K562 (cell line): ENCODE results near the gene SLC12A6. TPM values are rescaled to one million over a fixed set of nuclear protein-coding genes. Genes with fewer than 3 reads are reported as not detected.

ENCODE experiments used
- C11orf30 ChIP-seq: fragments of 450-650 bp; IDR thresholded peaks from 2 replicates; pipeline ENCODE4 v1.6.1; 2016; ENCODE audit warnings: low read depth, mild to moderate bottlenecking
- ELF1 ChIP-seq: fragments of 200-800 bp; sonication (Bioruptor generic); IDR thresholded peaks from 2 replicates; pipeline ENCODE4 v1.6.1; 2016; ENCODE audit warnings: missing genetic modification characterization, missing compliant biosample characterization
- EZH2 ChIP-seq: IDR thresholded peaks from 2 replicates; pipeline ENCODE4 v1.6.1; 2012; ENCODE audit warnings: low read depth, mild to moderate bottlenecking, inconsistent platforms, low read length, borderline replicate concordance
- FOXA3 ChIP-seq, 2 experiments: fragments of 450-650 bp in 1 of 2; sonication (generic) in 1 of 2; formaldehyde crosslinking; IDR thresholded peaks in 1 of 2; conservative IDR thresholded peaks in 1 of 2; 2 replicates each; pipeline versions ENCODE4 v1.4.0 to v1.8.0; 2020 to 2022; ENCODE audit warnings: mild to moderate bottlenecking in 2 of 2, missing genetic modification reagents in 1 of 2
- LCOR ChIP-seq: sonication (generic); formaldehyde crosslinking; IDR thresholded peaks from 2 replicates; pipeline ENCODE4 v1.8.0; 2022; ENCODE audit warnings: mild to moderate bottlenecking, missing genetic modification reagents
- NBN ChIP-seq: fragments of 450-650 bp; IDR thresholded peaks from 2 replicates; pipeline ENCODE4 v1.6.1; 2016; ENCODE audit warnings: low read depth, mild to moderate bottlenecking
- NCOA2 ChIP-seq, 2 experiments: fragments of 450-650 bp; IDR thresholded peaks; 2 replicates each; pipeline ENCODE4 v1.6.1; 2018; ENCODE audit warnings: mild to moderate bottlenecking in 2 of 2, moderate library complexity in 1 of 2; ENCODE audit not compliant: partially characterized antibody in 2 of 2
- PHB2 ChIP-seq: fragments of 450-650 bp; IDR thresholded peaks from 2 replicates; pipeline ENCODE4 v1.6.1; 2017; ENCODE audit warnings: low read depth
- SMARCE1 ChIP-seq: fragments of 450-650 bp; IDR thresholded peaks from 2 replicates; pipeline ENCODE4 v1.7.1; 2016; ENCODE audit warnings: mild to moderate bottlenecking
- ZBTB43 ChIP-seq: sonication (generic); formaldehyde crosslinking; IDR thresholded peaks from 2 replicates; pipeline ENCODE4 v1.8.0; 2023; ENCODE audit warnings: mild to moderate bottlenecking, missing genetic modification reagents
- ZKSCAN1 ChIP-seq: fragments of 150-350 bp; IDR thresholded peaks from 2 replicates; pipeline ENCODE4 v1.6.1; 2016; ENCODE audit warnings: low read depth, low read length
- ZNF75A ChIP-seq: fragments of 450-650 bp; formaldehyde crosslinking; IDR thresholded peaks from 2 replicates; pipeline ENCODE4 v1.4.0; 2020; ENCODE audit warnings: mild to moderate bottlenecking
- polyA plus RNA-seq, 8 experiments: library from polyadenylated mRNA; depleted of rRNA in 4 of 8; stranded (reverse) in 5 of 8; unstranded in 3 of 8; fragments of >200 nt; fragmentation: Nextera tagmentation in 2 of 8; fragmentation: Illumina TruSeq in 1 of 8; extraction: Ambion mirVana in 2 of 8; extraction: Trizol in 1 of 8; gene quantifications; 2 replicates each; pipeline versions ENCODE4 v1.2.1 to v1.2.3, GENCODE V29; 2011 to 2014; ENCODE audit warnings: inconsistent platforms in 1 of 8, missing spikeins in 1 of 8
- total RNA-seq, 7 experiments: library from RNA; depleted of rRNA in 6 of 7; stranded (reverse); fragments of >200 nt in 6 of 7; fragmentation: Illumina TruSeq in 2 of 7; extraction: Trizol in 2 of 7; gene quantifications; 2 replicates each; pipeline versions ENCODE4 v1.2.1 to v1.2.3, GENCODE V29; 2011 to 2021; ENCODE audit warnings: low replicate concordance in 1 of 7
- TF ChIP-seq, protein P1 (sequence below): fragments of 450-650 bp; IDR thresholded peaks from 2 replicates; pipeline ENCODE4 v1.6.1; 2016; ENCODE audit warnings: low read depth
- TF ChIP-seq, protein P2 (sequence below): sonication (generic); formaldehyde crosslinking; IDR thresholded peaks from 2 replicates; pipeline ENCODE4 v1.8.1; 2023; ENCODE audit warnings: mild to moderate bottlenecking, missing genetic modification reagents

Gene SLC12A6
- total and polyA plus RNA-seq, 9 of the 15 experiments (the other 6 are each of a cell fraction or from before 2014, with no cell fraction given): 1.4 to 16.4 (median 6.7) TPM

GRCh38 chr15:34342737-34343575 is 5.4 kb upstream of the SLC12A6 start, which contains the start of the genes NOP10 and NUTM1 (continued):
- TF ChIP-seq, protein P1, sequence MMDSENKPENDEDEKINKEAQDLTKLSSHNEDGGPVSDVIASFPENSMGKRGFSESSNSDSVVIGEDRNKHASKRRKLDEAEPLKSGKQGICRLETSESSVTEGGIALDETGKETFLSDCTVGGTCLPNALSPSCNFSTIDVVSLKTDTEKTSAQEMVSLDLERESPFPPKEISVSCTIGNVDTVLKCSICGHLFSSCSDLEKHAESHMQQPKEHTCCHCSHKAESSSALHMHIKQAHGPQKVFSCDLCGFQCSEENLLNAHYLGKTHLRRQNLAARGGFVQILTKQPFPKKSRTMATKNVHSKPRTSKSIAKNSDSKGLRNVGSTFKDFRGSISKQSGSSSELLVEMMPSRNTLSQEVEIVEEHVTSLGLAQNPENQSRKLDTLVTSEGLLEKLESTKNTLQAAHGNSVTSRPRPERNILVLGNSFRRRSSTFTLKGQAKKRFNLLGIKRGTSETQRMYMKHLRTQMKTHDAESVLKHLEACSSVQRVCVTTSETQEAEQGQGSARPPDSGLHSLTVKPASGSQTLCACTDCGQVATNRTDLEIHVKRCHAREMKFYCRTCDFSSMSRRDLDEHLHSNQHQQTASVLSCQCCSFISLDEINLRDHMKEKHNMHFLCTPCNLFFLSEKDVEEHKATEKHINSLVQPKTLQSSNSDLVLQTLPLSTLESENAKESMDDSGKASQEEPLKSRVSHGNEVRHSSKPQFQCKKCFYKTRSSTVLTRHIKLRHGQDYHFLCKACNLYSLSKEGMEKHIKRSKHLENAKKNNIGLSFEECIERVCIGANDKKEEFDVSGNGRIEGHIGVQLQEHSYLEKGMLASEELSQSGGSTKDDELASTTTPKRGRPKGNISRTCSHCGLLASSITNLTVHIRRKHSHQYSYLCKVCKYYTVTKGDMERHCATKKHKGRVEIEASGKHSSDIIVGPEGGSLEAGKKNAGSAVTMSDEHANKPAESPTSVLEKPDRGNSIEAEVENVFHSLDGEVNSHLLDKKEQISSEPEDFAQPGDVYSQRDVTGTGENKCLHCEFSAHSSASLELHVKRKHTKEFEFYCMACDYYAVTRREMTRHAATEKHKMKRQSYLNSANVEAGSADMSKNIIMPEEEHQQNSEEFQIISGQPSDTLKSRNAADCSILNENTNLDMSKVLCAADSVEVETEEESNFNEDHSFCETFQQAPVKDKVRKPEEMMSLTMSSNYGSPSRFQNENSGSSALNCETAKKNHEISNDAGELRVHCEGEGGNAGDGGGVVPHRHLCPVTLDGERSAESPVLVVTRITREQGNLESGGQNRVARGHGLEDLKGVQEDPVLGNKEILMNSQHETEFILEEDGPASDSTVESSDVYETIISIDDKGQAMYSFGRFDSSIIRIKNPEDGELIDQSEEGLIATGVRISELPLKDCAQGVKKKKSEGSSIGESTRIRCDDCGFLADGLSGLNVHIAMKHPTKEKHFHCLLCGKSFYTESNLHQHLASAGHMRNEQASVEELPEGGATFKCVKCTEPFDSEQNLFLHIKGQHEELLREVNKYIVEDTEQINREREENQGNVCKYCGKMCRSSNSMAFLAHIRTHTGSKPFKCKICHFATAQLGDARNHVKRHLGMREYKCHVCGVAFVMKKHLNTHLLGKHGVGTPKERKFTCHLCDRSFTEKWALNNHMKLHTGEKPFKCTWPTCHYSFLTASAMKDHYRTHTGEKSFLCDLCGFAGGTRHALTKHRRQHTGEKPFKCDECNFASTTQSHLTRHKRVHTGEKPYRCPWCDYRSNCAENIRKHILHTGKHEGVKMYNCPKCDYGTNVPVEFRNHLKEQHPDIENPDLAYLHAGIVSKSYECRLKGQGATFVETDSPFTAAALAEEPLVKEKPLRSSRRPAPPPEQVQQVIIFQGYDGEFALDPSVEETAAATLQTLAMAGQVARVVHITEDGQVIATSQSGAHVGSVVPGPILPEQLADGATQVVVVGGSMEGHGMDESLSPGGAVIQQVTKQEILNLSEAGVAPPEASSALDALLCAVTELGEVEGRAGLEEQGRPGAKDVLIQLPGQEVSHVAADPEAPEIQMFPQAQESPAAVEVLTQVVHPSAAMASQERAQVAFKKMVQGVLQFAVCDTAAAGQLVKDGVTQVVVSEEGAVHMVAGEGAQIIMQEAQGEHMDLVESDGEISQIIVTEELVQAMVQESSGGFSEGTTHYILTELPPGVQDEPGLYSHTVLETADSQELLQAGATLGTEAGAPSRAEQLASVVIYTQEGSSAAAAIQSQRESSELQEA: no peak
- TF ChIP-seq LCOR (CRISPR knock-in tag): peak; percentile 98
- no peak for TF ChIP-seq ZBTB43
- TF ChIP-seq SMARCE1: peak; percentile 71
- no peak for TF ChIP-seq NCOA2 (IDR thresholded peaks at IDR 0.05; ENCODE audit: partially characterized antibody in 2 of 2)
- peak; percentile 91 for TF ChIP-seq ELF1 (tag)
- TF ChIP-seq FOXA3 (CRISPR knock-in tag; conservative IDR thresholded peaks at IDR 0.05 in 1 of 2, IDR thresholded peaks at IDR 0.05 in 1 of 2): peak in 1 of 2 experiments; percentile 26; a peak in 1 of 4 replicates
- TF ChIP-seq ZKSCAN1: peak; percentile 100
- TF ChIP-seq PHB2: no peak
- no peak for TF ChIP-seq ZNF75A (CRISPR knock-in tag)
- TF ChIP-seq, protein P2, sequence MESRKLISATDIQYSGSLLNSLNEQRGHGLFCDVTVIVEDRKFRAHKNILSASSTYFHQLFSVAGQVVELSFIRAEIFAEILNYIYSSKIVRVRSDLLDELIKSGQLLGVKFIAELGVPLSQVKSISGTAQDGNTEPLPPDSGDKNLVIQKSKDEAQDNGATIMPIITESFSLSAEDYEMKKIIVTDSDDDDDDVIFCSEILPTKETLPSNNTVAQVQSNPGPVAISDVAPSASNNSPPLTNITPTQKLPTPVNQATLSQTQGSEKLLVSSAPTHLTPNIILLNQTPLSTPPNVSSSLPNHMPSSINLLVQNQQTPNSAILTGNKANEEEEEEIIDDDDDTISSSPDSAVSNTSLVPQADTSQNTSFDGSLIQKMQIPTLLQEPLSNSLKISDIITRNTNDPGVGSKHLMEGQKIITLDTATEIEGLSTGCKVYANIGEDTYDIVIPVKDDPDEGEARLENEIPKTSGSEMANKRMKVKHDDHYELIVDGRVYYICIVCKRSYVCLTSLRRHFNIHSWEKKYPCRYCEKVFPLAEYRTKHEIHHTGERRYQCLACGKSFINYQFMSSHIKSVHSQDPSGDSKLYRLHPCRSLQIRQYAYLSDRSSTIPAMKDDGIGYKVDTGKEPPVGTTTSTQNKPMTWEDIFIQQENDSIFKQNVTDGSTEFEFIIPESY (CRISPR knock-in tag): peak; percentile 96
- TF ChIP-seq NBN: peak; percentile 82
- no peak for TF ChIP-seq EZH2
- TF ChIP-seq C11orf30: peak; percentile 78
